Stimulated activated CD4-positive, alpha-beta T cell treated with anti-CD3 and anti-CD28 coated beads, Interleukin-4, amount 100 ng/mL, for 24 hours (primary cell): ENCODE results near the gene SPNS3.

ENCODE experiments used
- DNase-seq: peaks from one replicate; pipeline ENCODE4 v3.0.0-alpha.2; 2020

Gene SPNS3

DNA sequence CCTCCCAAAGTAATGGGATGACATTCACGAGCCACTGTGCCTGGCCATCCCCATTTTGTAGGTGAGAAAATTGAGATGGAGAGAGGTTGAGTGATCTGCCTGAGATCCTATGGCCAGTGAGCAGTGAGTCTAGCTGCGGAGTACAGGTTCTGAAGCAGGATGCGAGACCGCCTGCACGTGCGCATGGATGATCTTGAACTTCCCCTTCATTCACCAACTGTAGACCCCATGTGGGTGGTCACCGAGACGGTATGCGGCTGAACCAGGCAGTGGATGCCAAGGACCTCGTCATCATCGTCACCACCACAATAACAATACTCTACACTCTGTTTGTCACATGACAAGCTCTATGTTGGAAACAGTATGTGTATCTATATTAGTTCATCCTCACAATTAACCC is 6.2 kb upstream of the SPNS3 start:
- DNase-seq, result no peak

DNA sequence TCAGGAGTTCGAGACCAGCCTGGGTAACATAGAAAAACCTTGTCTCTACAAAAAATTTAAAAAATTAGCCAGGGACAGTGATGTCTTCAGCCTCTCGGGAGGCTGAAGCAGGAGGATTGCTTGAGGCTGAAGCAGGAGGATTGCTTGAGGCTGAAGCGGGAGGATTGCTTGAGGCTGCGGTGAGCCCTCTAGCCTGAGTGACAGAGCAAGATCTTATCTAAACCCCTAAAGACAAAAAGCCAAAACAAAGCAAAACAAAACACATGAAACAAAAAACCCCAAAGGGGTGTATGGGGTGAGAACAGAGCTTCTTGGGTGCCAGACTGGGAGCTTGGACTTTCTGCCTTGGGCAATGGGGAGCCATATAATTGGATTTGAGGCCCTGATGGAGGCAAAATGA is 2.6 kb downstream of the SPNS3 start:
- no peak for DNase-seq

- DNase-seq, result no peak
Measured at GRCh38 chr17:4436846-4437245, 3.1 kb downstream of the SPNS3 start.

DNA sequence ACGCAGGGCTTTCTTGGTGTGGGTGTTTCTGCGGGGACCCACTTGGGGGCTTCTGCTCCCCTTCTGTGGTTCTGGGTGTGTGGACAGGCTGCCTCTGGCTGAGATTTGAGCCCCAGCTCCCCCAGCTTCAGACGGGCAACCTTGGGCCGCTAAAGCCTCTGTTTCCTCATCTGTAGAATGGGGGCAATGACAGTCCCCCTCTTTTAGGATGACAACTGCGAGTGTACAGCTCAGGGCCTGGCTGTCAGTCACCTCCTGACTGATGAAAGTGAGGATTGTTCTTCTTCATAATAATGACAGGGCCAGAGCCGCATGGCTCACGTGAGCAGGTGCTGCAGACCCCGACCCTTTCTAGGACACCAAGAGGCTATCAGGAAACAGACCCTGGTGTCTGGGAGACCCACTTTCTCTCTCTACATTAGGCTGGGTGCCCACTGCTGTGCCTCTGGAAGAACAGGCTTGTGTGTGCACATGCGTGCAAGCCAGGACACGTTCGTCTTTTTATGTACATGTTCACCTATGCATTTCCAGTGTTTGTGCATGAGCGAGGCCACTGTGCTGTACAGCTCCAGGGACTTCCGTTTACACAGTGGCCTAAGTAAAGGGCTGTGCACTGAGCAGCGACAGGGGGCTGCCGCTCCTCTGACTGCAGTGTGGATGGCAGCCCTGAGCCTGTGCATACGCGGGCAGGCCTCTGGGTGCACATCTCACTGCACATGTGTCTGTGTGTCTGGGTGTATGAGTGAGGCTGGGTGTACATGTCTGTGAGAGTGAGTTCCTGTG is 4.6 kb downstream of the SPNS3 start:
- no peak for DNase-seq

DNA sequence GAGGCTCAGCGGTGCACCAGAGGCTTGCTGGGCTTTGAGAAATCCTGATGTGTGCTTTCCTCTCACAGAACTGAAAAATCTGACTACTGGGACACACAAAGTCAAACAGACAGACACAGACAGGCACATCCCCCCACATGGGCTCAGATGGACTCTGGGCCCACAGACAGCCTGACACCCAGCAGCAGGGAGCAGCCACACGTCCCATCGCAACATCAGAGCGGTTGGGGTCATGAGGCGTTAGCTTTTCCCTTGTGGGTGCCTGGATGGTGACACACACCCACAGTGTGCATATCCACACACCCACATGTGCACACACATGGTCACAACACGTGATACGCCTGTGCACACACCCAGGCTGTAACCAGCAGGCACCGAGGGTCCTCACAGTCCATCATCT is 6.3 kb downstream of the SPNS3 start:
- no peak for DNase-seq

DNA sequence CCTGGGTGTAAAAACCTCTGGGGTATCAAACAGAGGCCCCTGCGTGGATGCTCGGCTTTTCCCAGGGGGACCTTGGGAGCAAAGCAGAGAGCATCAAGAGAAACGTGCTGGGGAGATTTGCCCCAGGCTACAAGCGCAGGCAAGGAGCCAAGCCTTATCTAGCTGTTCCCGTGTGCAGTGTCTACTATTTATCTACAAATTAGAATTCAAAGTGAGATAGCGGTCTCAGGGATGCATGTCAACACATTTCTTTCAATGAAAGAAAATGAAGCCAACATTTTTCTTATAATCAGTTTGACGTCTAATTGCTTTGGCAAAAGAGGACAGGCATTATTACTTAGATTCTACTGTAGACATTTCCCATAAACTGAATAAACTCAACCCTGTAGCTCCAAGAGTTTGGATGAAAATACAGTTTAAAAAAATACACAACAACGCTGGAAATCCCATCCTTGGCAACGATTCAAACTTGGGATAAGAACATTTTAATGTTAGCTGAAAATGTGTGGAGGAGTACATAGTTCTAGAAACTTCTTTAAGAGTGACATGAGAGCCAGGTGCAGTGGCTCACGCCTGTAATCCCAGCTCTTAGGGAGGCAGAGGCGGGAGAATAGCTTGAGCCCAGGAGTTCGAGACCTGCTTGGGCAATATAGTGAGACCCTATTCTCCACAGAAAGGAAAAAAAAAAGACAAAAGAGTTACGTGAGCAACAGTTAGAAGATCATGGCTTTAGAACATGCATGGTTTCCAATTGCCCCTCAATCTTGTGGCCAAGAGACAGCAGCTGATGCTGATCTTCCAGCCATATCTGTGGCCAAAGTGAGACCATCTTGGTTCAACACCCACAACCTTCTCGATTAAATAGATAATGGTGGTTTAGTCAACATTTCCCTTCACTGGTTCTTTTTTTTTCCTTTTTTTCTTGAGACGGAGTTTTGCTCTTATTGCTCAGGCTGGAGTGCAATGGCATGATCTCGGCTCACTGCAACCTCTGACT is 7.2 kb downstream of the SPNS3 start:
- DNase-seq, result no peak

- no peak for DNase-seq
Measured at GRCh38 chr17:4442582-4442981, 8.8 kb downstream of the SPNS3 start.

DNA sequence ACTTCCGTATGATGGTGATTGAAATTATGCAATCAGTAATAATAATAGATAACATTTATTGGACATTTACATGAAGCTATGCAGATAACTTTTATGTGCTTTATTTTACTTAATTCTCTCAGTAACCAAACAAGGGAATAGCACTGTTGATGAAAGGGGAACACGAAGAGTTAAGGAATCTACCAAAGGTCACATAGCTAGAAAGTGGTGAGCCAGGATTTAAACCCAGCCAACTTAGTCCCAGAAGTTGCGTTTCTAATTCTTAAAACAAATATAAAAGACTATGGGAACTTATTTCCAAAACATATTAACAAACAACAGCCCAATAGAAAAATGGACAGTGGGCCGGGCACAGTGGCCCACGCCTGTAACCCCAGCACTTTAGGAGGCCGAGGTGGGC is 9.7 kb downstream of the SPNS3 start:
- DNase-seq, result no peak

DNA sequence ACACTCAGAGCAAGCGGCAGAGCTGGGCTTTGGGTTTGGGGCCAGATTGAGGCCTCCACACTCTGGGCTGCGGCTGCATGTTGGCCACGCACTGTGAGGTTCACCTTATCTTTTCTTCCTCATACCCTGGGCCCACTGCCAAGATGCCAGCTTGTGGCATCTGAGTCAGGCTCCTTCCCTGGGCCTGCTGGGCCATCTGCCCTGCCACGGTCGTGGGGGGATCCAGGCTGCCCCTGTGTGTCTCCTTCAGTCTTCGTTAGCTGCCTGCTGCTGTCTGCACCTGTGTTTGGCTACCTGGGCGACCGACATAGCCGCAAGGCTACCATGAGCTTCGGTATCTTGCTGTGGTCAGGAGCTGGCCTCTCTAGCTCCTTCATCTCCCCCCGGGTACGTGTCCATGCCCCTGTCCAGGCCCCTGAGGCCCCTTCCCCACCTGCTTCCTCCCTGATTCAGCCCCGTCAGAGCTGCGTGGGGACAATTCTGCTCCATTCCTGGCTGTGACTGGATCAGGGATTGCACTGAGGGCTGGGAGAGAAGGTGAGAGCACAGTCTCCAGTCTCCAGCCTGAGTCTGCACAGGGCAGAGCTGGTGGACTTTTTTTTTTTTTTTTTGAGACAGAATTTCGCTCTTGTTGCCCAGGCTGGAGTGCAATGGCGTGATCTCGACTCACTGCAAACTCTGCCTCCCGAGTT is 11.2 kb downstream of the SPNS3 start:
- no peak for DNase-seq

DNA sequence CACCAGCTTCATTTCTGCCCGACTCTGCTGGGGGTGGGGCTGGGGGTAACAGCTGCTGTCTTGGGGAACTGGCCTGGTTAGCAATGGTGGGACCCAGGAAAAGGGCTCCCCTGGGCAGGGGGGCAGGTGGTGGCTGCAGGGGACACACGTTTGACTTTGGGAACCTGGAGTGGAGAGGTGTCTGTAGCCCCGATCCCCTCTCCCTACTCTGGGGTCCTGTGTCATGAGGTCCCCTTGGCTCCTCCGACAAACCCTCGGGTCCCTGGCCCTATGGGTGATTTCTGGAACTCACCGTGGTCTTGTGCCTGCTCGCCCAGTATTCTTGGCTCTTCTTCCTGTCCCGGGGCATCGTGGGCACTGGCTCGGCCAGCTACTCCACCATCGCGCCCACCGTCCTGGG is 12.0 kb downstream of the SPNS3 start:
- no peak for DNase-seq

DNA sequence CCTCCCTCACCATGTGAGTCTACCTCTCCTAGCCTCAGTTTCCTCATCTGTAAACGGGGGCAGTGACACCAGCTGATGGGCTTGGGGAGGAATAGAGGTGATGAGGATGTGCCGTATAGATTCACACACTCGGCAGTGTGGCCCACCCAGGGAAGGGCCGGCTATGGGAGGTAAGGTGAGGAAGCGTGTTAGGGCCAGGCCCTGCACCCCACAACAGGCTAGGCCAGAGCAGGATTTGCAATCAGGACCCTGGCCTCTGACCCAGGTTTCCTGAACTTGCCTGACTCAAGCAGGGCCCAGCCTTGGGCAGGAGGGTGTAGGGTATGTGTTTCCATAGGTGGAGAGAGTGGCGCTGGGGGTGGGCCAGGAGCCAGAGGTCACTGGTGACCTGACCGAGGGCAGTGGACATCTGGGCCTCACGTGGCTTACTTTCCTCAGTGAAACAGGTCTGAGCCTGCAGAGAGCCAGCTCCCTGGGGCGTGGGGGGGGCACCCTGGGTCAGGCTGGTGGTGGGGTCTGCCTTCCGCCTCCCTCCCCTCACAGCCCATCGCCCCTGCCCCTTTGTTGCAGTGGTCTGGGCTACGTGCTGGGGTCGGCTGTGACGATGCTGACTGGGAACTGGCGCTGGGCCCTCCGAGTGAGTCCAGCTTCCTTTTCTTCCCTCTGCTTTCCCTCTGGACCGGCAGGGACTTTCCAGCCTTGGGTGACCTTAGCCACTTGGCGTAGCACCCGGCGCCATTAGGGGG is 12.8 kb downstream of the SPNS3 start:
- DNase-seq, result no peak

DNA sequence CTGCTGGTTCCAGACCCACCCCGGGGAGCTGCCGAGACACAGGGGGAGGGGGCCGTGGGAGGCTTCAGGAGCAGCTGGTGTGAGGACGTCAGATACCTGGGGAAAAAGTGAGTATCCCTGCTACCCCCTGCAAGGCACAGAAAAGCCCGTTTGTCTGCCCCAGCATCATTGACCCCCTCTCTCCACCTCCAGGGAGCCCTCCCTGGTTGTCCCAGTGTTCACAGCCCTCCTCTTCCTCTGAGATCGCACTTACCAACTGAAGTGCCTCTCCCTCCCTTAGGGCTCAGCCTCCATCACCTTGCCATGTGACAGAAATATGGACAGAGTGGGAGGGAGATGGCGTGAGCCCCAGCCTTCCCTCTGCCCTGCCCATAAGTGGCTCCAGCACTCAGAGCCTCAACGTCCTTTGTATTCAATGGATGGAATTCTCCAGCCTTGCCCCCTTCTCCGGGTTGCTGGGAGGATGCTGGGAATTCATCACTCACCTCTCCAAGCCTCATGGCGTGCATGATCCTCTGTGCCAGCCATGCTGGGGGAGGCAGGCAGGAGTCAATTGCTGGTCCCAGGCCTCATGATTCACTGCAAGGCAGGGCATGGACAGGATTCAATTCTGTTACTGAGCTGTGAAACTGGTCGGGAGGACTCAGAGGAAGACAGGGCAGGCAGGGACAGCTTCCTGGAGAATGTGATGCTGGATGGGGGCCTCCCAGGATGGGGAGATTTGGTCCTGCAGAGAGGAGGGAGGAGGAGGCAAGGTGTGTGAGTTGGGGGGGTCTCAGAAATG is 14.6 kb downstream of the SPNS3 start:
- DNase-seq, result no peak

GRCh38 chr17:4449736-4450135 is 16.0 kb downstream of the SPNS3 start:
- no peak for DNase-seq

- DNase-seq, result no peak
Measured at GRCh38 chr17:4450710-4451316, 17.1 kb downstream of the SPNS3 start.

- DNase-seq, result no peak
Measured at GRCh38 chr17:4453812-4454591, 20.3 kb downstream of the SPNS3 start.

- DNase-seq, result no peak
Measured at GRCh38 chr17:4460661-4461060, 26.9 kb downstream of the SPNS3 start.

DNA sequence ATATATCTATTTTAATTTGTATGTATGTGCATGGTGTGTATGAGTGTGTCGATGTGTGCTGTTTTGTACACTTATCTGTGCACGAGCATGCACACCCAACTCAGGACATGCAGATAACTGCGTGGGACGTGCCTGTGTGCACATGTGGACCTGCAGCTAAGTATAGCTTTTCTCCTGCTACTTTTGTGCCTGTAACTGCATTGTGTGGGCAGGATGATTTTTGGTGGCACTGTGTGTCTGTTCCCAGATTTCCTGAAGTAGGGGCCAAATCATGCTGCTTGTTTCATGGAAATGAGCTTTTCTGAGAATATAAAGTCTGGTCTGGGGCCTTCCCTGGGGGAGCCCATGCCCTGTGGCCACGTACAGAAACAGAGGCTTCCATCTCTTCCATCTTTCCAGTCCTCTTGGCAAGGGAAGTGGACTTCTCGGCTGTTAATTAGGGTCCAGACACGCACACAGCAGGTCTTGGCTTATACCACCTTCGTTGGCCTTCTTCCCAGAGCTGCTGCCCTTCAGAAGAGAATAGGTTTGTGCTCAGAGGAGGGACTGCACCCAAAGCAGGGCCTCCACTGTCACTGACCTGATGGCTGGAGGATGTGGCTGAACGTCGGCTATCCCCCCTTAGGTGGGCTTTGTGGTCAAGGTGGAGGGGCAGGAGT is 30.2 kb downstream of the SPNS3 start:
- no peak for DNase-seq

- DNase-seq, result no peak
Measured at GRCh38 chr17:4465786-4466185, 32.0 kb downstream of the SPNS3 start.

- DNase-seq, result no peak
Measured at GRCh38 chr17:4467287-4467686, 33.5 kb downstream of the SPNS3 start.

- DNase-seq, result no peak
Measured at GRCh38 chr17:4469552-4469951, 35.8 kb downstream of the SPNS3 start.
